CD4-positive, alpha-beta T cell treated with Interleukin-15 for 1 hour (primary cell): ENCODE results near the gene CELF6.

Experiments
- DNase-seq: peaks from one replicate; pipeline ENCODE4 v3.0.0-alpha.2; 2020

The CELF6 gene

GRCh38 chr15:72271221-72271620 is 48.7 kb downstream of the CELF6 start:
- no peak for DNase-seq

- DNase-seq = no peak
Measured at GRCh38 chr15:72269739-72270138, 50.2 kb downstream of the CELF6 start.

GRCh38 chr15:72265031-72265430 is 54.9 kb downstream of the CELF6 start:
- no peak for DNase-seq

GRCh38 chr15:72252663-72253299 is 67.2 kb downstream of the CELF6 start:
- DNase-seq = no peak

GRCh38 chr15:72249142-72249810 is 70.7 kb downstream of the CELF6 start:
- DNase-seq = no peak

- DNase-seq = no peak
Measured at GRCh38 chr15:72248514-72248913, 71.4 kb downstream of the CELF6 start.

- DNase-seq = no peak
Measured at GRCh38 chr15:72242775-72243370, 77.1 kb downstream of the CELF6 start.

- no peak for DNase-seq
Measured at GRCh38 chr15:72239652-72240051, 80.3 kb downstream of the CELF6 start.

GRCh38 chr15:72238586-72238985 is 81.4 kb downstream of the CELF6 start:
- no peak for DNase-seq

- no peak for DNase-seq
Measured at GRCh38 chr15:72237853-72238224, 82.1 kb downstream of the CELF6 start.

- DNase-seq = peak; percentile 74
Measured at GRCh38 chr15:72237029-72237852, 82.7 kb downstream of the CELF6 start.

GRCh38 chr15:72236381-72237003 is 83.5 kb downstream of the CELF6 start:
- no peak for DNase-seq

GRCh38 chr15:72235298-72235697 is 84.7 kb downstream of the CELF6 start:
- no peak for DNase-seq
